ENCODE results near the gene GPR3.

The GPR3 gene

GRCh38 chr1:27392096-27392777 lies at the start of gene GPR3:
TSS of gene GPR3 (plus strand) at chr1:27392622. CDS start at chr1:27393799, 1,177 bp downstream.
- peak; percentile 92 for DNase-seq

GRCh38 chr1:27342778-27343638 lies 49.4 kb upstream of the GPR3 start:
- no peak for DNase-seq

- no peak for DNase-seq
Observed at GRCh38 chr1:27343639-27344025, 48.8 kb upstream of the GPR3 start.

GRCh38 chr1:27345272-27345671 lies 47.1 kb upstream of the GPR3 start:
- no peak for DNase-seq

GRCh38 chr1:27346357-27346756 lies 46.1 kb upstream of the GPR3 start:
- DNase-seq: no peak

GRCh38 chr1:27346991-27347624 lies 45.3 kb upstream of the GPR3 start:
- DNase-seq: no peak

GRCh38 chr1:27348861-27349783 lies 43.3 kb upstream of the GPR3 start:
- no peak for DNase-seq

- DNase-seq: no peak
Observed at GRCh38 chr1:27349784-27350662, 42.4 kb upstream of the GPR3 start.

GRCh38 chr1:27350663-27351540 lies 41.5 kb upstream of the GPR3 start:
- DNase-seq: no peak

- DNase-seq: no peak
Observed at GRCh38 chr1:27351541-27352107, 40.8 kb upstream of the GPR3 start.

GRCh38 chr1:27353166-27353565 lies 39.3 kb upstream of the GPR3 start:
- DNase-seq: no peak

- DNase-seq: no peak
Observed at GRCh38 chr1:27353629-27354028, 38.8 kb upstream of the GPR3 start.

- no peak for DNase-seq
Observed at GRCh38 chr1:27355683-27356082, 36.7 kb upstream of the GPR3 start.

- DNase-seq: no peak
Observed at GRCh38 chr1:27356277-27356618, 36.2 kb upstream of the GPR3 start.

- no peak for DNase-seq
Observed at GRCh38 chr1:27356619-27357280, 35.7 kb upstream of the GPR3 start.

- DNase-seq: no peak
Observed at GRCh38 chr1:27357281-27358037, 35.0 kb upstream of the GPR3 start.

- no peak for DNase-seq
Observed at GRCh38 chr1:27358038-27358927, 34.1 kb upstream of the GPR3 start.

GRCh38 chr1:27358928-27359313 lies 33.5 kb upstream of the GPR3 start:
- DNase-seq: no peak

Measured in HCEC 1CT (cell line).